Measurements from ENCODE around the gene PLIN4. TPM values are rescaled to one million over a fixed set of nuclear protein-coding genes. Genes with fewer than 3 reads are reported as not detected.

Gene PLIN4
- total and polyA plus RNA-seq, 9 of the 15 experiments (the other 6 are each of a cell fraction or from before 2014, with no cell fraction given): 0.04 to 0.16 (median 0.07) TPM; not detected in 3

GRCh38 chr19:4487572-4487971 lies 30.7 kb downstream of the PLIN4 start:
- WGBS (ENCODE audit: insufficient coverage, low coverage, missing lambda C conversion rate): 84% methylated on average over 10 of the region's 11 CpGs
- TF ChIP-seq MEIS2 (IDR thresholded peaks at IDR 0.05; ENCODE audit: partially characterized antibody) (no peak), TEAD2 (tag; IDR thresholded peaks at IDR 0.05) (no peak), ZC3H4 (CRISPR knock-in tag; IDR thresholded peaks at IDR 0.05; ENCODE audit: borderline replicate concordance) (no peak), SMARCB1 (IDR thresholded peaks at IDR 0.05; ENCODE audit: insufficient read length, low read depth) (no peak), PRPF4 (IDR thresholded peaks at IDR 0.05; ENCODE audit: insufficient read depth, low read depth, low read length, poor library complexity, severe bottlenecking) (no peak), HDAC3 (IDR thresholded peaks at IDR 0.05; ENCODE audit: borderline replicate concordance, partially characterized antibody) (no peak), ILK (tag; IDR thresholded peaks at IDR 0.05; ENCODE audit: borderline replicate concordance, low read depth) (no peak), ZNF311 (CRISPR knock-in tag; IDR thresholded peaks at IDR 0.05) (no peak), SREBF1 (IDR thresholded peaks at IDR 0.05; ENCODE audit: borderline replicate concordance, low read depth, low read length) (no peak)
- Histone ChIP-seq H3K4me1 (replicated peaks in 1 of 2; ENCODE audit: control insufficient read depth in 2 of 2, insufficient read depth in 2 of 2, low read length in 2 of 2) (peaks cover 0 to 9% of the 10 kb centered on the region in 2 experiments; a peak in 2 of 5 replicates), H3K27ac (ENCODE audit: extremely low read depth, low read depth, low read length) (no peak overlapping the region), H3K79me2 (ENCODE audit: control insufficient read depth, insufficient read depth, low read length) (no peaks in the 10 kb centered on the region), H3K9me1 (ENCODE audit: control insufficient read depth, insufficient read depth, low read length) (no peaks in the 10 kb centered on the region), H3K4me3 (no peak overlapping the region), H3K4me2 (ENCODE audit: insufficient read depth, low read length) (no peak overlapping the region), H3K9me3 (replicated peaks; ENCODE audit: control insufficient read depth, insufficient read depth, low read depth, low read length) (peaks cover 3% of the 10 kb centered on the region; the same call in 1 of the 2 replicates), H3K9ac (ENCODE audit: insufficient read depth in 1 of 2, low read depth in 2 of 2, low read length in 2 of 2) (no peak overlapping the region), H3K27me3 (ENCODE audit: control insufficient read depth in 2 of 2, insufficient read depth in 2 of 2, low read length in 2 of 2) (no peaks in the 10 kb centered on the region), H2AFZ (ENCODE audit: low read depth, low read length) (no peak overlapping the region), H3K36me3 (ENCODE audit: control insufficient read depth, insufficient read depth, low read length) (peaks cover 36% of the 10 kb centered on the region), H4K20me1 (replicated peaks; ENCODE audit: control insufficient read depth, insufficient read depth, low read length) (no peaks in the 10 kb centered on the region)
- POLR2A ChIA-PET: interaction anchor here (1.6 kb wide), 1 partner anchor 11 kb away, joined by 3 read pairs; no protein-coding TSS in a partner anchor
- DNase-seq (ENCODE audit: extremely low read depth in 1 of 4, low spot score in 3 of 4) (no peak), ATAC-seq (no peak), FAIRE-seq (no peak)
- BruUV-seq (replicated peaks): no TSS peak
- intact Hi-C loops (cut with micrococcal nuclease) (no loop called here), in situ Hi-C loops (cut with MboI) (no loop called here)
- CTCF ChIA-PET (ENCODE audit: low intra/inter-chr PET ratio): no interaction called here

All from K562 (cell line).